Activated T-cell treated with anti-CD3 and anti-CD28 coated beads, Interleukin-2, amount 50 U/mL, for 24 hours (primary cell): ENCODE data around the gene BSN.

ENCODE experiments used
- DNase-seq: peaks from one replicate; pipeline ENCODE4 v3.0.0-alpha.2; 2020
- H3K27ac Mint-ChIP-seq: 2 replicates; pipeline ENCODE4 v1.8.0; 2020; ENCODE audit warnings: mild to moderate bottlenecking, mixed read lengths
- H3K27me3 Mint-ChIP-seq: 2 replicates; pipeline ENCODE4 v1.8.0; 2020; ENCODE audit warnings: mixed read lengths
- H3K36me3 Mint-ChIP-seq: 2 replicates; pipeline ENCODE4 v1.8.0; 2020; ENCODE audit warnings: low read depth, mixed read lengths
- H3K4me1 Mint-ChIP-seq: 2 replicates; pipeline ENCODE4 v1.8.0; 2020; ENCODE audit warnings: low read depth, mixed read lengths
- H3K4me3 Mint-ChIP-seq: 2 replicates; pipeline ENCODE4 v1.8.0; 2020; ENCODE audit warnings: mild to moderate bottlenecking, moderate library complexity, mixed read lengths
- H3K9me3 Mint-ChIP-seq: 2 replicates; pipeline ENCODE4 v1.8.0; 2020; ENCODE audit warnings: mixed read lengths

Gene BSN

GRCh38 chr3:49553692-49554632, at the start of gene BSN:
Gene BSN, plus strand, starts transcription at chr3:49554477. Its CDS starts 126 bp downstream, at chr3:49554603.
- no peaks in the 10 kb centered on the region for H3K9me3 Mint-ChIP-seq
- peak within 1 kb of the TSS; percentile 73 for H3K27ac Mint-ChIP-seq
- peaks cover 57% of the 10 kb centered on the region for H3K27me3 Mint-ChIP-seq

DNA sequence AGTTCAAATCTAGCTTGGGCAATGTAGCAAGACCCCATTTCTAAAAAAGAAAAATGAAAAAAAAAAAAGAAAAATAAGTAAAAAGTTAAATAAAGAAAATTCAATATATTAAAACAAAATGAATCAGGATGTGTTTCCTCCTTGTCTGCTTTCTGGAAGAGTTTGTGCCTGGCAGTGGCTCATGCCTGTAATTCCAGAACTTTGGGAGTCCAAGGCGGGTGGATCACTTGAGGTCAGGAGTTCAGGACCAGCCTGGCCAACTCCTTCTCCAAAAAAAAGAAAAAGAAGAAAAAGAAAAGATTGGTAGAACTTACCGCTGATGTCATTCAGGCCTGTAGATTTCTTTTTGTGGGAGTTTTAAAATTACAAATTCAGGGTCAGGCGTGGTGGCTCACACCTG, 47.4 kb upstream of the BSN start:
- Mint-ChIP-seq H3K9me3 (no peaks in the 10 kb centered on the region), H3K4me1 (peaks cover 9% of the 10 kb centered on the region), H3K27me3 (no peaks in the 10 kb centered on the region), H3K27ac (no peak overlapping the region), H3K4me3 (no peak overlapping the region), H3K36me3 (peaks cover 27% of the 10 kb centered on the region)
- DNase-seq, result no peak

More at GRCh38 chr3:49553692-49554632, at the start of gene BSN:
- DNase-seq, result peak; percentile 94
- Mint-ChIP-seq H3K4me1 (peaks cover 17% of the 10 kb centered on the region), H3K4me3 (peak within 1 kb of the TSS; percentile 86), H3K36me3 (no peaks in the 10 kb centered on the region)

- Mint-ChIP-seq H3K27me3 (no peaks in the 10 kb centered on the region), H3K4me1 (peaks cover 4% of the 10 kb centered on the region), H3K4me3 (no peak overlapping the region), H3K36me3 (peaks cover 32% of the 10 kb centered on the region), H3K27ac (peak overlapping the region; percentile 33), H3K9me3 (no peaks in the 10 kb centered on the region)
- DNase-seq, result no peak
Observed at GRCh38 chr3:49509028-49509561, 45.2 kb upstream of the BSN start.

GRCh38 chr3:49511639-49512038, 42.6 kb upstream of the BSN start:
- H3K9me3 Mint-ChIP-seq, result no peaks in the 10 kb centered on the region
- no peak for DNase-seq
- H3K4me1 Mint-ChIP-seq, result peaks cover 1% of the 10 kb centered on the region
- peaks cover 57% of the 10 kb centered on the region for H3K36me3 Mint-ChIP-seq
- no peak overlapping the region for H3K4me3 Mint-ChIP-seq
- H3K27me3 Mint-ChIP-seq, result no peaks in the 10 kb centered on the region
- no peak overlapping the region for H3K27ac Mint-ChIP-seq

GRCh38 chr3:49512781-49513355, 41.4 kb upstream of the BSN start:
- DNase-seq, result no peak
- H3K36me3 Mint-ChIP-seq, result peaks cover 67% of the 10 kb centered on the region
- H3K4me3 Mint-ChIP-seq, result no peak overlapping the region
- no peaks in the 10 kb centered on the region for H3K27me3 Mint-ChIP-seq
- no peak overlapping the region for H3K27ac Mint-ChIP-seq
- no peaks in the 10 kb centered on the region for H3K4me1 Mint-ChIP-seq
- H3K9me3 Mint-ChIP-seq, result no peaks in the 10 kb centered on the region

DNA sequence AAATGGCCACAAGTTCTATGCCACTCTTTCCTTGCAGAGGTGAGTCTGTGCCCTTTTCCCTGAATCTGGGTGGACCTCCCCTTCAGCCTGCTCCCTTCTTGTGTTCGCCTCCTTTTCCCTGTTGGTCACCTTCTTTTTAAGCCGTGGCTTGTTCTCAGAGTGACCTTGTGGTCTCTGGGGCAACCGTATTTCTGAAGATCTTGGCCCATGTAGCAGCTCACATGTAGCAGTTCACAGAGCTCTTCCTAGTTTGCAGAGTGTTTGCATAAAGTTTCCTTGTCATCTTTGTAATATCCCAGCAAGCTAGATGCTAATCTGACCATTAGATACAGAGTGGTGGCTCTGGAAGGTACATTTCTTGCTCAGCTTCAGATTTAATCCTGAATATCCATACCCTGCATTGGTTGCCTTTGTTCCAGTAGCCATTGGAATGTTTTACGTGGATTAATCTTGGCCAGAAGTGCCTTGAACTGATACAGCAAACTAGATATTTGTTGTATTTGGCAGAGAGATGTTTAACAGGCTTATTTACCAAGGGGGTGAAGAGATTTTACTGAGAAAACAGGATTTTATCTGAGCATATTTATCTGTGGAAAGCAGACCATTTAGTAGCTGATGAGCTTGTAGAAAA, 40.7 kb upstream of the BSN start:
- Mint-ChIP-seq H3K27me3 (no peaks in the 10 kb centered on the region), H3K9me3 (no peaks in the 10 kb centered on the region), H3K27ac (no peak overlapping the region), H3K4me1 (no peaks in the 10 kb centered on the region), H3K4me3 (no peak overlapping the region), H3K36me3 (peaks cover 74% of the 10 kb centered on the region)
- no peak for DNase-seq

- no peaks in the 10 kb centered on the region for H3K27me3 Mint-ChIP-seq
- no peaks in the 10 kb centered on the region for H3K9me3 Mint-ChIP-seq
- no peak overlapping the region for H3K27ac Mint-ChIP-seq
- DNase-seq, result no peak
- peaks cover 78% of the 10 kb centered on the region for H3K36me3 Mint-ChIP-seq
- peaks cover 2% of the 10 kb centered on the region for H3K4me1 Mint-ChIP-seq
- no peak overlapping the region for H3K4me3 Mint-ChIP-seq
Observed at GRCh38 chr3:49518016-49518415, 36.3 kb upstream of the BSN start.

- no peaks in the 10 kb centered on the region for H3K9me3 Mint-ChIP-seq
- peaks cover 77% of the 10 kb centered on the region for H3K36me3 Mint-ChIP-seq
- no peaks in the 10 kb centered on the region for H3K27me3 Mint-ChIP-seq
Observed at GRCh38 chr3:49518441-49518840, 35.8 kb upstream of the BSN start.

GRCh38 chr3:49519296-49519695, 35.0 kb upstream of the BSN start:
- peaks cover 74% of the 10 kb centered on the region for H3K36me3 Mint-ChIP-seq
- H3K4me3 Mint-ChIP-seq, result no peak overlapping the region
- no peaks in the 10 kb centered on the region for H3K9me3 Mint-ChIP-seq
- peaks cover 2% of the 10 kb centered on the region for H3K4me1 Mint-ChIP-seq
- no peak overlapping the region for H3K27ac Mint-ChIP-seq
- H3K27me3 Mint-ChIP-seq, result no peaks in the 10 kb centered on the region
- no peak for DNase-seq

More at GRCh38 chr3:49518441-49518840, 35.8 kb upstream of the BSN start:
- Mint-ChIP-seq H3K4me3 (no peak overlapping the region), H3K4me1 (peaks cover 2% of the 10 kb centered on the region), H3K27ac (peak overlapping the region; percentile 20)
- no peak for DNase-seq

DNA sequence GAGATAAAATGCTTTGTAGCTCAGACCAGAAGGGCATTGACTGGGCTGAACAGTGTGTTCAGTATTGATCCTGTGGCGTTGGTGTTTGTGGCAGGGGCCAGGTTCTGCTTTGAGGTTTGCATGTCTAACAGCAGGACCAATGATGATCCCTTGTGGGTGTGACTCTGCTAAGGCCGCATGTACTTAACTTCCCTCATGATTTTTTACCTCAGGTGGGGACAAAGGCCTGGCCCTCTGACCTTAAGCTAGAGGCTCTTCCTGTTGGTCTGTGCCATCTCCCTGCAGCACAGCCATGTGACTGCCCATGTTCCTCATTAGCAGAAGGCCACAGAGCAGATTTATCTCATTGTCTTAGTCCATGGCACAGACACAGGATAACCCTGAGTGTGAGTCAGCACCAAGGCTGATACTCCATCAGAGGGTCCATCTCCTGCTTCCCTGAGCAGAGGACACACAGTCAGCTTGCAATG, 34.3 kb upstream of the BSN start:
- no peaks in the 10 kb centered on the region for H3K9me3 Mint-ChIP-seq
- peaks cover 2% of the 10 kb centered on the region for H3K4me1 Mint-ChIP-seq
- no peaks in the 10 kb centered on the region for H3K27me3 Mint-ChIP-seq
- no peak for DNase-seq
- peaks cover 68% of the 10 kb centered on the region for H3K36me3 Mint-ChIP-seq
- no peak overlapping the region for H3K4me3 Mint-ChIP-seq
- H3K27ac Mint-ChIP-seq, result no peak overlapping the region

GRCh38 chr3:49523756-49524747, 30.2 kb upstream of the BSN start:
- H3K27me3 Mint-ChIP-seq, result no peaks in the 10 kb centered on the region
- DNase-seq, result no peak
- no peak overlapping the region for H3K27ac Mint-ChIP-seq
- no peak overlapping the region for H3K4me3 Mint-ChIP-seq
- H3K36me3 Mint-ChIP-seq, result peaks cover 41% of the 10 kb centered on the region
- no peaks in the 10 kb centered on the region for H3K9me3 Mint-ChIP-seq
- H3K4me1 Mint-ChIP-seq, result peaks cover 11% of the 10 kb centered on the region

- Mint-ChIP-seq H3K27ac (peak overlapping the region; percentile 74), H3K36me3 (peaks cover 60% of the 10 kb centered on the region), H3K4me1 (peaks cover 31% of the 10 kb centered on the region), H3K4me3 (no peak overlapping the region), H3K9me3 (no peaks in the 10 kb centered on the region), H3K27me3 (no peaks in the 10 kb centered on the region)
- DNase-seq, result no peak
Observed at GRCh38 chr3:49529567-49529966, 24.7 kb upstream of the BSN start.

- Mint-ChIP-seq H3K4me3 (no peak overlapping the region), H3K36me3 (peaks cover 59% of the 10 kb centered on the region), H3K4me1 (peaks cover 31% of the 10 kb centered on the region), H3K27me3 (no peaks in the 10 kb centered on the region), H3K9me3 (no peaks in the 10 kb centered on the region), H3K27ac (peak overlapping the region; percentile 74)
- DNase-seq, result no peak
Observed at GRCh38 chr3:49530231-49530630, 24.0 kb upstream of the BSN start.
